SU-DHL-6 (cell line): Measurements from ENCODE around the gene TLN1.

ENCODE experiments used
- H2AFZ ChIP-seq: fragments of 200-600 bp; sonication (generic); 2 replicates; pipeline ENCODE4 v1.6.1; 2014; ENCODE audit warnings: low read depth, mild to moderate bottlenecking, moderate library complexity, mixed read lengths, antibody characterized with exemption, low read length; ENCODE audit not compliant: severe bottlenecking
- H3F3A ChIP-seq: fragments of 200-600 bp; shearing (Covaris generic); 2 replicates; pipeline ENCODE4 v1.6.0; 2016; ENCODE audit warnings: antibody characterized with exemption, mild to moderate bottlenecking; ENCODE audit not compliant: insufficient read depth
- H3K27ac ChIP-seq: fragments of 200-600 bp; sonication (generic); 2 replicates; pipeline ENCODE4 v1.5.1; 2016; ENCODE audit warnings: low read depth, mild to moderate bottlenecking, low read length, moderate library complexity, mixed read lengths
- H3K27me3 ChIP-seq: fragments of 200-600 bp; sonication (generic), shearing (Covaris generic); 2 replicates; pipeline ENCODE4 v1.6.0; 2014; ENCODE audit warnings: mild to moderate bottlenecking, low read length
- H3K36me3 ChIP-seq: fragments of 200-600 bp; sonication (generic); 2 replicates; pipeline ENCODE4 v1.6.1; 2014; ENCODE audit warnings: mild to moderate bottlenecking, low read length, mixed read lengths
- H3K4me2 ChIP-seq: fragments of 300-600, 200-600 bp; shearing (Covaris generic), sonication (generic); 2 replicates; pipeline ENCODE4 v1.6.0; 2014; ENCODE audit warnings: low read length, low read depth, mild to moderate bottlenecking; ENCODE audit not compliant: poor library complexity, severe bottlenecking
- H3K4me3 ChIP-seq: fragments of 200-600 bp; sonication (generic); 2 replicates; pipeline ENCODE4 v1.5.1; 2014; ENCODE audit warnings: antibody characterized with exemption, low read length, mild to moderate bottlenecking, mixed read lengths; ENCODE audit not compliant: insufficient read depth, poor library complexity, severe bottlenecking
- H3K79me2 ChIP-seq: fragments of 200-600 bp; sonication (generic); 2 replicates; pipeline ENCODE4 v1.6.1; 2014; ENCODE audit warnings: mild to moderate bottlenecking, low read length, moderate library complexity; ENCODE audit not compliant: insufficient read depth
- H3K9ac ChIP-seq: fragments of 200-600 bp; sonication (generic); 2 replicates; pipeline ENCODE4 v1.7.0; 2014; ENCODE audit warnings: mild to moderate bottlenecking, low read length
- H3K9me2 ChIP-seq: fragments of 200-600 bp; sonication (generic); replicated peaks from 2 replicates; pipeline ENCODE4 v1.6.1; 2014; ENCODE audit warnings: low read length; ENCODE audit not compliant: insufficient read depth
- H3K9me3 ChIP-seq: fragments of 200-600 bp; sonication (generic); 2 replicates; pipeline ENCODE4 v1.6.1; 2014; ENCODE audit warnings: low read length, mixed read lengths; ENCODE audit not compliant: insufficient read depth
- H4K20me1 ChIP-seq: fragments of 200-600 bp; sonication (generic); 2 replicates; pipeline ENCODE4 v1.6.1; 2014; ENCODE audit warnings: low read depth, mild to moderate bottlenecking, antibody characterized with exemption, low read length, moderate library complexity, mixed read lengths
- EZH2phosphoT487 ChIP-seq: fragments of 200-600 bp; sonication (generic), shearing (Covaris generic); conservative IDR thresholded peaks from 2 replicates; pipeline ENCODE4 v1.6.1; 2018; ENCODE audit warnings: mild to moderate bottlenecking, antibody characterized with exemption, low read length, moderate library complexity, mixed read lengths
- TF ChIP-seq, protein P1 (sequence below): fragments of 200-600 bp; sonication (generic); IDR thresholded peaks from one replicate; pipeline ENCODE4 v1.5.1; 2017; ENCODE audit warnings: antibody characterized with exemption, mild to moderate bottlenecking, low read length, moderate library complexity; ENCODE audit not compliant: insufficient read depth, poor library complexity, severe bottlenecking

Gene TLN1

DNA sequence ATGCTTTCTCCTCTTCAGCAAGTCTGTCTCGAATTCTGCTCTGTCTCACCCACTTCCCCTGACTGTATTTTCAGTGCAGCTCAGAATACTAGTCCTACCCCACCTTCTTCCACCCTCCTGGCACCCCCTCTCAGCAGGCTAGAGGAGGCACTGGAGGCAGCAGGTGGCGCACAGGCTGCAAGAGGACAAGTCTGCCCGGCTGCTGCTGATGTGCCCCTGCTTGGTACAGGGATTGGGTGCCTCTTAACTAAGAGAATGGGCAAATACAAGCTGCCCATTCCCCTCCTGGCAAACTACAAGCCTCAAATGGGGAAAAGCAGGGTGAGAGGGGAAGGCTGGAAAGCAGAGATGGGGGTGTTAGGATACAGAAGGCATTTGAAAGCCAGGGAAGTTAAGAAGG lies 5.1 kb downstream of the TLN1 start:
- Histone ChIP-seq H3K4me2 (no peak overlapping the region), H4K20me1 (no peaks in the 10 kb centered on the region; the same call in 1 of the 2 replicates), H3K9me2 (no peaks in the 10 kb centered on the region), H3K4me3 (no peak overlapping the region), H3K79me2 (peaks cover 54% of the 10 kb centered on the region), H3K27ac (no peak overlapping the region), H3K9me3 (no peaks in the 10 kb centered on the region), H3F3A (no peaks in the 10 kb centered on the region), H3K9ac (no peak overlapping the region), H3K36me3 (peaks cover 7% of the 10 kb centered on the region; the same call in 1 of the 2 replicates), H3K27me3 (no peaks in the 10 kb centered on the region), H2AFZ (no peak overlapping the region)
- TF ChIP-seq EZH2phosphoT487: no peak
- TF ChIP-seq, protein P1, sequence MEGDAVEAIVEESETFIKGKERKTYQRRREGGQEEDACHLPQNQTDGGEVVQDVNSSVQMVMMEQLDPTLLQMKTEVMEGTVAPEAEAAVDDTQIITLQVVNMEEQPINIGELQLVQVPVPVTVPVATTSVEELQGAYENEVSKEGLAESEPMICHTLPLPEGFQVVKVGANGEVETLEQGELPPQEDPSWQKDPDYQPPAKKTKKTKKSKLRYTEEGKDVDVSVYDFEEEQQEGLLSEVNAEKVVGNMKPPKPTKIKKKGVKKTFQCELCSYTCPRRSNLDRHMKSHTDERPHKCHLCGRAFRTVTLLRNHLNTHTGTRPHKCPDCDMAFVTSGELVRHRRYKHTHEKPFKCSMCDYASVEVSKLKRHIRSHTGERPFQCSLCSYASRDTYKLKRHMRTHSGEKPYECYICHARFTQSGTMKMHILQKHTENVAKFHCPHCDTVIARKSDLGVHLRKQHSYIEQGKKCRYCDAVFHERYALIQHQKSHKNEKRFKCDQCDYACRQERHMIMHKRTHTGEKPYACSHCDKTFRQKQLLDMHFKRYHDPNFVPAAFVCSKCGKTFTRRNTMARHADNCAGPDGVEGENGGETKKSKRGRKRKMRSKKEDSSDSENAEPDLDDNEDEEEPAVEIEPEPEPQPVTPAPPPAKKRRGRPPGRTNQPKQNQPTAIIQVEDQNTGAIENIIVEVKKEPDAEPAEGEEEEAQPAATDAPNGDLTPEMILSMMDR: peak; percentile 43

DNA sequence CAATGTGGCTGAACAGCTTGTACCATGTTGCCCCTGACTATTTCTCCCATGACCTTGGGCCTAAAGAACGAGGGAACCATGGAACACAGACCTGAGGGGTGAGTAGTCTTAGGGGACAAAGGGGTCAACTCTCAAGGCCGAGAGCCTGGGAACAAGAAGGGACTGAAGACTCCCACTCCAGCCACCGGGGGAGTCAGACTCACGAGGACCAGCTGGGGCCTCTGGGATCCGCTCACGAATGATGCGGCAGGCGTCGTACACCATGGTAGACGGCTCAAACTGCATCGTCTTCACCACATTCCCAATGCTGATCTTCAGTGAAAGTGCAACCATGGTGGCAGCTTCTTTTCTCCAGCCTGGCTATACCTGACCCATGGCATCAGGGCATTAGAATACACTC lies 6.6 kb downstream of the TLN1 start:
- H3K4me2 ChIP-seq: no peak overlapping the region
- TF ChIP-seq, protein P1: no peak
- TF ChIP-seq EZH2phosphoT487: no peak
- no peak overlapping the region for H3K4me3 ChIP-seq
- H3K9me3 ChIP-seq: no peaks in the 10 kb centered on the region
- H3F3A ChIP-seq: no peaks in the 10 kb centered on the region
- peaks cover 40% of the 10 kb centered on the region for H3K79me2 ChIP-seq
- H3K27ac ChIP-seq: no peak overlapping the region
- H3K36me3 ChIP-seq: peaks cover 7% of the 10 kb centered on the region; the same call in 1 of the 2 replicates
- no peaks in the 10 kb centered on the region for H3K9me2 ChIP-seq
- no peak overlapping the region for H2AFZ ChIP-seq
- no peaks in the 10 kb centered on the region; the same call in 1 of the 2 replicates for H4K20me1 ChIP-seq
- no peaks in the 10 kb centered on the region for H3K27me3 ChIP-seq
- H3K9ac ChIP-seq: no peak overlapping the region

DNA sequence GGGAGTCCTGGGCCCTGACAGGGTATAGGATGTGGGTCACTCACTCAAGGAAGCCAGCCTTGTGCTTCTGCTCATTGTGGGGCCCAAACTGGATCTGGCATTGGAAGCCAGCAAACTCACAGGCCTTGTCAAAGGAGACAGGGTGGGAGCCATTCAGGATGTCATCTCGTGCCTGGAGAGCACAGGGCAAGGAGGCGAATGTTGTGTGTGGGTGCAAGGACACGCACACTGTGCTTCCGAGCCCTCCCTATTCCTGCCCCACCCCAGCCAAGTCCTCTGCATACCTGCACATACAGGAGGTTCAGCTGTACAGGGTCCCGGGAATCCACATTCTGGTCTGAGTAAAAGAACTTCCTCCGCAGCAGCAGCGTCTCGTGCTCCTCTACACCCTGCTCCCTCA lies 8.1 kb downstream of the TLN1 start:
- no peak overlapping the region for H3K4me3 ChIP-seq

More for the DNA sequence above, 8.1 kb downstream of the TLN1 start:
- Histone ChIP-seq H3K27me3 (no peaks in the 10 kb centered on the region), H2AFZ (no peak overlapping the region), H3K79me2 (peaks cover 26% of the 10 kb centered on the region), H4K20me1 (no peaks in the 10 kb centered on the region), H3K27ac (no peak overlapping the region), H3K4me2 (no peak overlapping the region), H3F3A (no peaks in the 10 kb centered on the region), H3K36me3 (peaks cover 7% of the 10 kb centered on the region; the same call in 1 of the 2 replicates), H3K9me2 (no peaks in the 10 kb centered on the region), H3K9ac (no peak overlapping the region), H3K9me3 (no peaks in the 10 kb centered on the region)
- TF ChIP-seq, protein P1: no peak
- TF ChIP-seq EZH2phosphoT487: no peak
